Measurements from ENCODE around the gene CBFA2T2.
A peak's percentile ranks its signal among the peaks of the same experiment; 100 is the strongest.
"Not testable (repeated sequence)": the region's sequence is repeated elsewhere in the genome, so short reads cannot be mapped to it uniquely, and the experiment has no call there.

The CBFA2T2 gene

GRCh38 chr20:33490023-33490933, at the start of gene CBFA2T2:
TSS of gene CBFA2T2 (plus strand) at chr20:33490096. CDS start at chr20:33490268, 172 bp downstream.
- DNase-seq, result peak in 34 of 51 donors; percentile 36 to 86 (median 73)

- not testable (repeated sequence) for DNase-seq
Observed at GRCh38 chr20:33440562-33440961, 49.3 kb upstream of the CBFA2T2 start.

- peak in 1 of 51 donors; percentile 8 for DNase-seq
Observed at GRCh38 chr20:33441142-33441955, 48.5 kb upstream of the CBFA2T2 start.

- DNase-seq, result peak in 2 of 51 donors; percentile 14 to 42
Observed at GRCh38 chr20:33442136-33443005, 47.5 kb upstream of the CBFA2T2 start.

GRCh38 chr20:33443006-33443511, 46.8 kb upstream of the CBFA2T2 start:
- peak in 13 of 51 donors; percentile 4 to 61 (median 35) for DNase-seq

- peak in 50 of 51 donors; percentile 34 to 92 (median 78) for DNase-seq
Observed at GRCh38 chr20:33443512-33444239, 46.2 kb upstream of the CBFA2T2 start, which contains the start of gene SNTA1. TSS of gene SNTA1 (minus strand) at chr20:33443763. CDS start at chr20:33443620, 143 bp downstream.

GRCh38 chr20:33444797-33445560, 44.9 kb upstream of the CBFA2T2 start:
- peak in 2 of 51 donors; percentile 5 to 13 for DNase-seq

GRCh38 chr20:33445881-33446625, 43.8 kb upstream of the CBFA2T2 start:
- DNase-seq, result peak in 12 of 51 donors; percentile 9 to 51 (median 33)

- no peak for DNase-seq
Observed at GRCh38 chr20:33450867-33451266, 39.0 kb upstream of the CBFA2T2 start.

- DNase-seq, result peak in 50 of 51 donors; percentile 11 to 89 (median 62)
Observed at GRCh38 chr20:33456916-33457642, 32.8 kb upstream of the CBFA2T2 start.

- no peak for DNase-seq
Observed at GRCh38 chr20:33459599-33459998, 30.3 kb upstream of the CBFA2T2 start.

- peak in 1 of 51 donors; percentile 19 for DNase-seq
Observed at GRCh38 chr20:33460711-33461110, 29.2 kb upstream of the CBFA2T2 start.

GRCh38 chr20:33463332-33464101, 26.4 kb upstream of the CBFA2T2 start:
- DNase-seq, result peak in 8 of 51 donors; percentile 5 to 50 (median 21)

GRCh38 chr20:33464759-33465158, 25.1 kb upstream of the CBFA2T2 start:
- DNase-seq, result not testable (repeated sequence)

- DNase-seq, result peak in 46 of 51 donors; percentile 14 to 91 (median 72)
Observed at GRCh38 chr20:33465481-33466302, 24.2 kb upstream of the CBFA2T2 start.

- no peak for DNase-seq
Observed at GRCh38 chr20:33466303-33466646, 23.6 kb upstream of the CBFA2T2 start.

Measured in hypothalamus (tissue), 51 donors.